ENCODE data around the gene GPSM1.

Gene GPSM1

GRCh38 chr9:136396219-136396515, 68.8 kb downstream of the GPSM1 start:
- no peak for TF ChIP-seq Cebpa-rat (IDR thresholded peaks at IDR 0.05)
- Histone ChIP-seq H3K4me1 (peaks cover 20% of the 10 kb centered on the region), H3K27ac (no peak overlapping the region), H3K4me3 (no peak overlapping the region), H3K4me2 (no peak overlapping the region), H3K36me3 (peaks cover 80% of the 10 kb centered on the region), H3K9me3 (no peaks in the 10 kb centered on the region), H3K27me3 (no peaks in the 10 kb centered on the region), H3K9ac (no peak overlapping the region), H4K20me1 (peaks cover 56% of the 10 kb centered on the region)

- 0 out of 2 replicates have a peak overlapping the region, but pooled peaks have one; percentile 88 for H3K9ac ChIP-seq
- peaks cover 20% of the 10 kb centered on the region for H3K4me1 ChIP-seq
- peaks cover 41% of the 10 kb centered on the region for H4K20me1 ChIP-seq
- H3K4me3 ChIP-seq = no peak overlapping the region
- no peaks in the 10 kb centered on the region for H3K27me3 ChIP-seq
- no peak overlapping the region for H3K27ac ChIP-seq
- no peak for TF ChIP-seq Cebpa-rat (IDR thresholded peaks at IDR 0.05)
- H3K9me3 ChIP-seq = no peaks in the 10 kb centered on the region
- H3K36me3 ChIP-seq = peaks cover 80% of the 10 kb centered on the region
- no peak overlapping the region for H3K4me2 ChIP-seq
Observed at GRCh38 chr9:136397643-136398042, 70.3 kb downstream of the GPSM1 start.

GRCh38 chr9:136398286-136398685, 70.9 kb downstream of the GPSM1 start:
- peak overlapping the region; percentile 93 for H3K4me2 ChIP-seq
- peak overlapping the region; percentile 88 for H3K9ac ChIP-seq
- peaks cover 21% of the 10 kb centered on the region for H3K4me1 ChIP-seq
- H3K36me3 ChIP-seq = peaks cover 74% of the 10 kb centered on the region
- H3K9me3 ChIP-seq = no peaks in the 10 kb centered on the region
- TF ChIP-seq Cebpa-rat (IDR thresholded peaks at IDR 0.05) = no peak
- no peak overlapping the region for H3K27ac ChIP-seq
- peaks cover 35% of the 10 kb centered on the region for H4K20me1 ChIP-seq
- H3K4me3 ChIP-seq = peak overlapping the region; percentile 96; the same call in 1 of the 2 replicates
- no peaks in the 10 kb centered on the region for H3K27me3 ChIP-seq

- H3K4me2 ChIP-seq = peak overlapping the region; percentile 93
- peak overlapping the region; percentile 88 for H3K9ac ChIP-seq
- H3K27me3 ChIP-seq = no peaks in the 10 kb centered on the region
- H3K9me3 ChIP-seq = no peaks in the 10 kb centered on the region
- H3K36me3 ChIP-seq = peaks cover 74% of the 10 kb centered on the region
- peaks cover 30% of the 10 kb centered on the region for H4K20me1 ChIP-seq
- TF ChIP-seq Cebpa-rat (IDR thresholded peaks at IDR 0.05) = no peak
- peaks cover 32% of the 10 kb centered on the region for H3K4me1 ChIP-seq
- H3K27ac ChIP-seq = peak overlapping the region; percentile 79
- peak overlapping the region; percentile 96 for H3K4me3 ChIP-seq
Observed at GRCh38 chr9:136399176-136400037, 72.1 kb downstream of the GPSM1 start.

- no peak for TF ChIP-seq Cebpa-rat (IDR thresholded peaks at IDR 0.05)
- H3K4me2 ChIP-seq = peak within 1 kb of the TSS; percentile 93
- H3K36me3 ChIP-seq = peaks cover 73% of the 10 kb centered on the region
- H3K9me3 ChIP-seq = no peaks in the 10 kb centered on the region
- H3K9ac ChIP-seq = peak within 1 kb of the TSS; percentile 88
- H3K4me3 ChIP-seq = peak within 1 kb of the TSS; percentile 96
- peaks cover 40% of the 10 kb centered on the region for H3K4me1 ChIP-seq
- peaks cover 36% of the 10 kb centered on the region for H4K20me1 ChIP-seq
- H3K27me3 ChIP-seq = no peaks in the 10 kb centered on the region
- H3K27ac ChIP-seq = peak within 1 kb of the TSS; percentile 79
Observed at GRCh38 chr9:136400038-136400834, 72.9 kb downstream of the GPSM1 start, which contains the start of gene SNAPC4. SNAPC4 (minus strand) TSS chr9:136400170; CDS start chr9:136398428, 1,742 bp downstream.

GRCh38 chr9:136401173-136401922, 74.0 kb downstream of the GPSM1 start:
- no peak for TF ChIP-seq Cebpa-rat (IDR thresholded peaks at IDR 0.05)
- peaks cover 51% of the 10 kb centered on the region for H3K4me1 ChIP-seq
- no peak overlapping the region for H3K4me2 ChIP-seq
- no peaks in the 10 kb centered on the region for H3K9me3 ChIP-seq
- peaks cover 73% of the 10 kb centered on the region for H3K36me3 ChIP-seq
- H3K9ac ChIP-seq = peak overlapping the region; percentile 40
- H3K4me3 ChIP-seq = no peak overlapping the region
- H3K27ac ChIP-seq = peak overlapping the region; percentile 57; the same call in 1 of the 2 replicates
- peaks cover 42% of the 10 kb centered on the region for H4K20me1 ChIP-seq
- H3K27me3 ChIP-seq = no peaks in the 10 kb centered on the region

GRCh38 chr9:136402067-136402466, 74.7 kb downstream of the GPSM1 start:
- TF ChIP-seq Cebpa-rat (IDR thresholded peaks at IDR 0.05) = no peak
- Histone ChIP-seq H3K36me3 (peaks cover 73% of the 10 kb centered on the region), H3K4me1 (peaks cover 51% of the 10 kb centered on the region), H4K20me1 (peaks cover 42% of the 10 kb centered on the region), H3K9me3 (no peaks in the 10 kb centered on the region), H3K27ac (no peak overlapping the region), H3K9ac (peak overlapping the region; percentile 40; the same call in 1 of the 2 replicates), H3K4me3 (no peak overlapping the region), H3K4me2 (no peak overlapping the region), H3K27me3 (no peaks in the 10 kb centered on the region)

- peaks cover 57% of the 10 kb centered on the region for H3K4me1 ChIP-seq
- no peaks in the 10 kb centered on the region for H3K9me3 ChIP-seq
- H3K4me2 ChIP-seq = peak overlapping the region; percentile 86
- H3K9ac ChIP-seq = peak overlapping the region; percentile 66; the same call in 1 of the 2 replicates
- no peak overlapping the region for H3K4me3 ChIP-seq
- peaks cover 71% of the 10 kb centered on the region for H3K36me3 ChIP-seq
- H3K27me3 ChIP-seq = no peaks in the 10 kb centered on the region
- H4K20me1 ChIP-seq = peaks cover 33% of the 10 kb centered on the region
- no peak for TF ChIP-seq Cebpa-rat (IDR thresholded peaks at IDR 0.05)
- H3K27ac ChIP-seq = peak overlapping the region; percentile 74
Observed at GRCh38 chr9:136403538-136403914, 76.2 kb downstream of the GPSM1 start.

Data from BLaER1 (cell line).